Endothelial cell of umbilical vein (primary cell): ENCODE data around the gene KLB. TPM values are rescaled to one million over a fixed set of nuclear protein-coding genes. Genes with fewer than 3 reads are reported as not detected.

Experiments
- BruUV-seq: library from RNA; stranded (reverse); fragments of 400-500 nt; replicated peaks from 2 replicates; lab custom pipeline; 2021; lab: Mats Ljungman, UMichigan
- CTCF ChIA-PET: fragments of 300-600, 350-600 bp; sonication (Branson Sonifier 250); formaldehyde crosslinking; loops from one replicate; lab custom pipeline; 2021; ENCODE audit warnings: antibody characterized with exemption, inconsistent platforms; lab: Charles Lee
- POLR2A ChIA-PET: fragments of 300-600, 350-600 bp; sonication (Branson Sonifier 250); formaldehyde crosslinking; loops from one replicate; lab custom pipeline; 2021; ENCODE audit warnings: antibody characterized with exemption, inconsistent platforms; lab: Charles Lee
- DNase-seq: peaks from one replicate; pipeline ENCODE4 v3.0.0-alpha.2; 2011; ENCODE audit warnings: low read depth, low spot score
- FAIRE-seq: peaks from 2 replicates; lab custom pipeline; 2011; peaks lifted over from hg19 to GRCh38; lab: Jason Lieb, UNC
- H2AFZ ChIP-seq: 2 replicates; pipeline ENCODE4 v1.6.0; 2012; ENCODE audit warnings: low read depth, low read length, control low read depth, inconsistent platforms
- H3K27ac ChIP-seq: 2 replicates; pipeline ENCODE4 v1.5.1; 2011; ENCODE audit warnings: low read depth, mild to moderate bottlenecking, control low read depth, low read length, moderate library complexity; ENCODE audit not compliant: insufficient read depth
- H3K27me3 ChIP-seq, 2 experiments: 2 replicates each; pipeline versions ENCODE4 v1.6.0 to v1.6.1; 2011; ENCODE audit warnings: low read length in 2 of 2, mixed read lengths in 1 of 2; ENCODE audit not compliant: control insufficient read depth in 2 of 2, insufficient read depth in 2 of 2
- H3K36me3 ChIP-seq, 2 experiments: 2 replicates in 1 of 2; 3 replicates in 1 of 2; pipeline ENCODE4 v1.5.1; 2011; ENCODE audit warnings: low read length in 2 of 2, mild to moderate bottlenecking in 1 of 2, moderate library complexity in 1 of 2; ENCODE audit not compliant: control insufficient read depth in 2 of 2, insufficient read depth in 2 of 2; ENCODE audit errors: extremely low read depth in 1 of 2
- H3K4me1 ChIP-seq: 3 replicates; pipeline ENCODE4 v1.5.1; 2011; ENCODE audit warnings: mild to moderate bottlenecking, low read length; ENCODE audit not compliant: control insufficient read depth, insufficient read depth; ENCODE audit errors: extremely low read depth
- H3K4me2 ChIP-seq: 2 replicates; pipeline ENCODE4 v1.6.1; 2011; ENCODE audit warnings: low read length, control low read depth, mixed read lengths; ENCODE audit not compliant: insufficient read depth
- H3K4me3 ChIP-seq, 3 experiments: fragments of 200-600 bp in 1 of 3; sonication (generic), shearing (Covaris generic) in 1 of 3; replicated peaks in 1 of 3; 2 replicates each; pipeline ENCODE4 v1.5.1; 2011 to 2016; ENCODE audit warnings: control low read depth in 3 of 3, low read length in 3 of 3, mild to moderate bottlenecking in 2 of 3, inconsistent platforms in 1 of 3, low read depth in 1 of 3, moderate library complexity in 1 of 3; ENCODE audit not compliant: insufficient read depth in 1 of 3
- H3K79me2 ChIP-seq: 2 replicates; pipeline ENCODE4 v1.6.0; 2012; ENCODE audit warnings: low read length, inconsistent platforms; ENCODE audit not compliant: control insufficient read depth, insufficient read depth
- H3K9ac ChIP-seq: replicated peaks from 2 replicates; pipeline ENCODE3; 2011; ENCODE audit warnings: low read length, control low read depth; ENCODE audit not compliant: insufficient read depth; ENCODE audit errors: extremely low read depth
- H3K9me1 ChIP-seq: replicated peaks from 3 replicates; pipeline ENCODE4 v1.6.0; 2011; ENCODE audit warnings: mild to moderate bottlenecking, low read length; ENCODE audit not compliant: control insufficient read depth, insufficient read depth; ENCODE audit errors: extremely low read depth
- H3K9me3 ChIP-seq: replicated peaks from 2 replicates; pipeline ENCODE4 v1.5.1; 2012; ENCODE audit warnings: low read length, inconsistent platforms; ENCODE audit not compliant: control insufficient read depth, insufficient read depth
- H4K20me1 ChIP-seq: replicated peaks from 2 replicates; pipeline ENCODE3; 2011; ENCODE audit warnings: mild to moderate bottlenecking, low read length; ENCODE audit not compliant: control insufficient read depth, insufficient read depth; ENCODE audit errors: extremely low read depth
- EZH2 ChIP-seq: IDR thresholded peaks from 2 replicates; pipeline ENCODE4 v1.6.1; 2012; ENCODE audit warnings: borderline replicate concordance, low read depth, mild to moderate bottlenecking, moderate library complexity, low read length, inconsistent platforms; ENCODE audit not compliant: severe bottlenecking
- FOS ChIP-seq: IDR thresholded peaks from 2 replicates; pipeline ENCODE4 v1.6.1; 2011; ENCODE audit warnings: mild to moderate bottlenecking, low read length, moderate library complexity, borderline replicate concordance; ENCODE audit not compliant: insufficient read depth
- GATA2 ChIP-seq: IDR thresholded peaks from 2 replicates; pipeline ENCODE4 v1.7.0; 2011; ENCODE audit warnings: low read depth, mild to moderate bottlenecking, moderate library complexity, mixed read lengths, low read length; ENCODE audit not compliant: insufficient read length, insufficient read depth
- JUN ChIP-seq: IDR thresholded peaks from 2 replicates; pipeline ENCODE4 v1.6.1; 2011; ENCODE audit warnings: borderline replicate concordance, low read depth; ENCODE audit not compliant: insufficient read length, insufficient read depth
- MYC ChIP-seq: IDR thresholded peaks from one replicate; pipeline ENCODE4 v1.6.1; 2011; ENCODE audit warnings: mild to moderate bottlenecking, low read depth, low read length
- POLR2A ChIP-seq: IDR thresholded peaks from 2 replicates; pipeline ENCODE4 v1.6.1; 2012; ENCODE audit warnings: low read depth, mild to moderate bottlenecking, control low read depth, low read length
- POLR2AphosphoS5 ChIP-seq: IDR thresholded peaks from 2 replicates; pipeline ENCODE4 v1.6.1; 2012; ENCODE audit warnings: low read depth, mild to moderate bottlenecking, control low read depth, low read length, moderate library complexity; ENCODE audit not compliant: insufficient read depth
- dilution Hi-C: fragments of 300-500 bp; cut with MboI; formaldehyde crosslinking; loops from one replicate; pipeline ENCODE4 v1.15.0; 2019; ENCODE audit warnings: low sequenced_read_pairs; ENCODE audit not compliant: extremely low pct_ligation_motif_present
- intact Hi-C: fragments of 100-400 bp; cut with micrococcal nuclease; formaldehyde crosslinking; loops from one replicate; pipeline ENCODE4 v1.10.0; 2022
- microRNA-seq: library from miRNA; unstranded; fragments of <30 nt; microRNA quantifications from one replicate; pipeline ENCODE4 v1.2.0, GENCODE V29; 2021; ENCODE audit warnings: borderline number of aligned reads, borderline replicate concordance
- polyA plus RNA-seq, 4 experiments: library from polyadenylated mRNA; depleted of rRNA in 3 of 4; stranded (reverse) in 3 of 4; unstranded in 1 of 4; fragments of >200 nt; gene quantifications; 2 replicates each; pipeline versions ENCODE4 v1.2.1 to v1.2.3, GENCODE V29; 2011 to 2012; ENCODE audit warnings: missing spikeins in 1 of 4
- small RNA-seq: library from RNA; depleted of rRNA; stranded (forward); fragments of <200 nt; gene quantifications from one replicate; pipeline ENCODE3, GENCODE V24; 2012; ENCODE audit warnings: low replicate concordance, low read depth; ENCODE audit not compliant: insufficient read depth, insufficient read length
- total RNA-seq: library from RNA; stranded (reverse); gene quantifications from 2 replicates; pipeline ENCODE4 v1.2.3, GENCODE V29; 2021
- TF ChIP-seq, protein P1 (sequence below), 2 donors: IDR thresholded peaks; 1 replicate in 1 of 2; 2 replicates in 1 of 2; pipeline ENCODE4 v1.5.1; 2011; ENCODE audit warnings: low read length in 2 of 2, mild to moderate bottlenecking in 2 of 2, moderate library complexity in 2 of 2, control low read depth in 1 of 2, inconsistent platforms in 1 of 2, low read depth in 1 of 2; ENCODE audit not compliant: insufficient read depth in 1 of 2; ENCODE audit errors: extremely low read depth in 1 of 2
- TF ChIP-seq, protein P2 (sequence below): IDR thresholded peaks from 2 replicates; pipeline ENCODE4 v1.6.1; 2011; ENCODE audit not compliant: insufficient read depth, insufficient read length

KLB gene
- total and polyA plus RNA-seq, 2 donors (not counting 3 experiments of a cell fraction or from before 2014, with no cell fraction given), result 0.01 TPM; not detected in 1

- H3K4me3 ChIP-seq, result no peak overlapping the region
- ChIA-PET CTCF (no interaction called here), POLR2A (no interaction called here)
- H3K27me3 ChIP-seq, result no peaks in the 10 kb centered on the region
- H3K4me1 ChIP-seq, result no peaks in the 10 kb centered on the region
- dilution Hi-C loops, result no loop called here
- H4K20me1 ChIP-seq, result no peaks in the 10 kb centered on the region
- no peak for DNase-seq
- H3K27ac ChIP-seq, result no peak overlapping the region
- no peak overlapping the region for H2AFZ ChIP-seq
- no peak for FAIRE-seq
- H3K4me2 ChIP-seq, result no peak overlapping the region
- H3K9me1 ChIP-seq, result no peaks in the 10 kb centered on the region
- TF ChIP-seq EZH2, result no peak
- no peak for TF ChIP-seq MYC
- no peak for TF ChIP-seq GATA2
- TF ChIP-seq POLR2AphosphoS5, result no peak
- no peak for TF ChIP-seq FOS
- TF ChIP-seq POLR2A, result no peak
- TF ChIP-seq, protein P1, sequence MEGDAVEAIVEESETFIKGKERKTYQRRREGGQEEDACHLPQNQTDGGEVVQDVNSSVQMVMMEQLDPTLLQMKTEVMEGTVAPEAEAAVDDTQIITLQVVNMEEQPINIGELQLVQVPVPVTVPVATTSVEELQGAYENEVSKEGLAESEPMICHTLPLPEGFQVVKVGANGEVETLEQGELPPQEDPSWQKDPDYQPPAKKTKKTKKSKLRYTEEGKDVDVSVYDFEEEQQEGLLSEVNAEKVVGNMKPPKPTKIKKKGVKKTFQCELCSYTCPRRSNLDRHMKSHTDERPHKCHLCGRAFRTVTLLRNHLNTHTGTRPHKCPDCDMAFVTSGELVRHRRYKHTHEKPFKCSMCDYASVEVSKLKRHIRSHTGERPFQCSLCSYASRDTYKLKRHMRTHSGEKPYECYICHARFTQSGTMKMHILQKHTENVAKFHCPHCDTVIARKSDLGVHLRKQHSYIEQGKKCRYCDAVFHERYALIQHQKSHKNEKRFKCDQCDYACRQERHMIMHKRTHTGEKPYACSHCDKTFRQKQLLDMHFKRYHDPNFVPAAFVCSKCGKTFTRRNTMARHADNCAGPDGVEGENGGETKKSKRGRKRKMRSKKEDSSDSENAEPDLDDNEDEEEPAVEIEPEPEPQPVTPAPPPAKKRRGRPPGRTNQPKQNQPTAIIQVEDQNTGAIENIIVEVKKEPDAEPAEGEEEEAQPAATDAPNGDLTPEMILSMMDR (IDR thresholded peaks at IDR 0.05; ENCODE audit: extremely low read depth in 1 of 2, insufficient read depth in 1 of 2, low read depth in 1 of 2, low read length in 2 of 2), result no peak
- TF ChIP-seq, protein P2, sequence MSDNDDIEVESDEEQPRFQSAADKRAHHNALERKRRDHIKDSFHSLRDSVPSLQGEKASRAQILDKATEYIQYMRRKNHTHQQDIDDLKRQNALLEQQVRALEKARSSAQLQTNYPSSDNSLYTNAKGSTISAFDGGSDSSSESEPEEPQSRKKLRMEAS, result no peak
- TF ChIP-seq JUN, result no peak
- intact Hi-C loops, result no loop called here
- BruUV-seq, result no TSS peak
- no peak overlapping the region for H3K9ac ChIP-seq
- H3K36me3 ChIP-seq, result peaks cover 9 to 14% of the 10 kb centered on the region in 2 experiments
- H3K9me3 ChIP-seq, result no peaks in the 10 kb centered on the region
- no peaks in the 10 kb centered on the region for H3K79me2 ChIP-seq
Observed at GRCh38 chr4:39498727-39499020, 91.9 kb downstream of the KLB start.

Small RNA genes within 50 kb of the gene (microRNA-seq; reads per million reads assigned to microRNA genes)
- not detected for gene MIR5591

Small RNA genes within 50 kb of the gene (small RNA-seq; reads per million reads assigned to genes)
- gene MIR5591 (not detected), gene RF00019 (not detected), gene RNU6-887P (not detected)

Other genes starting within 250 kb of the KLB start
- 28.2 and 32.7 TPM in 2 replicates for gene WDR19, start 224.4 kb upstream of the KLB start, total RNA-seq
- gene WDR19, start 224.4 kb upstream of the KLB start, polyA plus RNA-seq, result 27.0 and 27.1 TPM in 2 replicates
- gene RFC1, start 40.6 kb upstream of the KLB start, total RNA-seq, result 56.2 and 57.1 TPM in 2 replicates
- gene RFC1, start 40.6 kb upstream of the KLB start, polyA plus RNA-seq, result 11.5 and 12.9 TPM in 2 replicates
- 963 and 988 TPM in 2 replicates for gene RPL9, start 52.0 kb downstream of the KLB start, total RNA-seq
- gene RPL9, start 52.0 kb downstream of the KLB start, polyA plus RNA-seq, result 547 and 1,186 TPM in 2 replicates
- gene LIAS, start 52.1 kb downstream of the KLB start, total RNA-seq, result 9.7 and 11.3 TPM in 2 replicates
- 4.0 and 5.5 TPM in 2 replicates for gene LIAS, start 52.1 kb downstream of the KLB start, polyA plus RNA-seq
- 62.1 and 69.7 TPM in 2 replicates for gene UGDH, start 120.5 kb downstream of the KLB start, total RNA-seq
- 25.5 and 41.3 TPM in 2 replicates for gene UGDH, start 120.5 kb downstream of the KLB start, polyA plus RNA-seq
- gene SMIM14, start 231.9 kb downstream of the KLB start, total RNA-seq, result 15.1 and 15.4 TPM in 2 replicates
- 9.6 and 12.3 TPM in 2 replicates for gene SMIM14, start 231.9 kb downstream of the KLB start, polyA plus RNA-seq